ENCODE results near the gene DFFA. TPM values are rescaled to one million over a fixed set of nuclear protein-coding genes. Genes with fewer than 3 reads are reported as not detected.

Gene DFFA, protein sequence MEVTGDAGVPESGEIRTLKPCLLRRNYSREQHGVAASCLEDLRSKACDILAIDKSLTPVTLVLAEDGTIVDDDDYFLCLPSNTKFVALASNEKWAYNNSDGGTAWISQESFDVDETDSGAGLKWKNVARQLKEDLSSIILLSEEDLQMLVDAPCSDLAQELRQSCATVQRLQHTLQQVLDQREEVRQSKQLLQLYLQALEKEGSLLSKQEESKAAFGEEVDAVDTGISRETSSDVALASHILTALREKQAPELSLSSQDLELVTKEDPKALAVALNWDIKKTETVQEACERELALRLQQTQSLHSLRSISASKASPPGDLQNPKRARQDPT
- total RNA-seq (2014; rRNA removed; shearing (Covaris generic)) = 102 and 109 TPM in 2 replicates

DNA sequence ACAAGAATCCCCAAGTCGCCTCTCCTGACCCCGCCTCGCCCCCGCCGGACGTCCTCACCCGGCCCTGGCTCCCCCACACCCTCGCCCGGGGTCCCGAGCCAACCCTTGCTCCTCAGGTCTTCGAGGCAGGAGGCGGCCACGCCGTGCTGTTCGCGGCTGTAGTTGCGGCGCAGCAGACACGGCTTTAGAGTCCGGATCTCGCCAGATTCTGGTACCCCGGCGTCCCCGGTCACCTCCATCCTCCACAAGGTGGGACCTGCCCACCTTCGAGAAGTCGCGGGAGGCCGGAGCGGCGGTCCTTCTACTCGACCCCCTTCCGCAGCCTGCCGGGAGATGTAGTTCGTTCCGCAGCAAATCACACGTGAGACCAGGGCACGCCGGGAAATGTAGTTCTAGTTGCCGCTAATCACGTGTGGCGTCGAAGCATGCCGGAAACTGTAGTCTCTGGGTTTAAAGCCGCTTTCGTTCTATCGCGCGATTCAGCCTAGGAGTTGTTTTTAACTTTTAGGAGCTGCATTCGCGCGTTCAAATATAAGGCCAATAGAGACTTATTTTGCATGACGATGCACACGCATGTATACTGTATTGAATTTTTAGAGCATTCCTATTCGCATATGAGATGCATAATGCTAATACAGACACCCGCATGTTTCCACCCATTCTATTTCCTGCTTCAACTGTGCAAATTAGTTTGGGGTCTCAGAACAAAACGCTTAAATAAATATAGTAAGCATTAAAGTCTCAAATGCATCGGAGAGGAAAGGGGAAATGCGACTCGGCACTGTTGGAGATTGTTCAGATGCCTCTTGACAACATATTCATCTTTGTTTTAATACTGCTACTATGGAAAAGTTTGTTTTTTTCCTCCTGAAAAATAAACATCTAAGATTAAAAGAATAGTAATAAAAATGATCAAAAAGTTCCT is at the start of gene DFFA:
TSS of gene DFFA (minus strand) at position 310 of the 925 bp plus-strand sequence. CDS start at position 239, 71 bp downstream.
- DNase-seq = peak; percentile 97
- no peaks in the 10 kb centered on the region for H3K27me3 ChIP-seq (ENCODE audit: control insufficient read depth, insufficient read depth, low read length)
- H3K4me3 ChIP-seq (ENCODE audit: insufficient read depth, low read depth, low read length) = peak within 1 kb of the TSS; percentile 96
- peaks cover 19% of the 10 kb centered on the region for H3K36me3 ChIP-seq (replicated peaks; ENCODE audit: control insufficient read depth, insufficient read depth, low read length)

DNA sequence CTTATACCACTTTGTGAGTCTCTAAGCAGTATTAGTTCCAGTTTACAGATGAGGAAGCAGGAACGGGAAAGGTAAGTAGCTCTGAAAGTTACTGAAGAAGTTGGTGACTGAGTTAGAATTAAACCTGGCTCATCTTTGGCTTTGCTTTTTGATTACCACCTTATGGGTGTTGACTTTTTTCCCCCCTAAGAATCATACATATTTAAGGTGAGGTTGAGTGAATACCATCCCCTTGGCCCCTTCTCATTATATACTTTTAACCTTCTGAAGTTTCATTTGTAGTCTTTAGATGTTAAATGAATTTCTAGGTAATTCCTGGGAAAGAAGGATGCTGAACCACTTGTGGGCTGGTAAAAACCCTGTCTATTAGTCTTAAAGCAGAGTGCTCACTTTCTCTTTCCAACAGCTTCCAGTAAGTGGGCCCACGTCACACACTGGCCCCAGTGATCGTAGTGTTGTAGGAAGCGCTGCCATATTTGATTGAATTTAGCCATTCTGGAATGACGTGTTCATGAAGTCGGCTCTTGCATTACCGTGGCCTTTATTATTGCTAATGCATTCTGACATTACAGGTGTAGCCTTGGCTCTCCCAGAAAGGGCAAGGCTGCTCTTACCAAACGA is 49.3 kb upstream of the DFFA start:
- Histone ChIP-seq H3K36me3 (replicated peaks; ENCODE audit: control insufficient read depth, insufficient read depth, low read length) (no peaks in the 10 kb centered on the region), H3K27me3 (ENCODE audit: control insufficient read depth, insufficient read depth, low read length) (no peaks in the 10 kb centered on the region), H3K4me3 (ENCODE audit: insufficient read depth, low read depth, low read length) (no peak overlapping the region)
- DNase-seq = no peak

DNA sequence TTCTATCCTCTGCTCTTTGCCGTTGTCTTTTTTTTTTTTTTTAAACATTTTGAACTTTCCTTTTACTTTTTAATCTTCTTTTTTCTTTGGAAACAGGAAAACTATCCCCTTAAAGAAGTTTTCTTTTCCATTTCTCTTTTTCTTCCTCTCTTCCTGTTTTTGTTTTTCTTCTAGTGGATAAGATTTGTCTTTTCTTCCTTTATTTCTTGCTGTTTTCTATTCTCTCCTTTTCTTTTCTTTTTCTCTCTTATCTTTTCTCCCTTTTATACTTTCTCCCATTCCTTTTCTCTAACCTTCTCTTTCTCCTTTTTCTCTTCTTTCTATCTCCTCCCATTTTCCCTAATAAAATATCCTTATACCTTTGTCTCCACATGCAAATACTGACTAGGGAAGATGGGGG is 48.6 kb upstream of the DFFA start:
- H3K27me3 ChIP-seq (ENCODE audit: control insufficient read depth, insufficient read depth, low read length) = no peaks in the 10 kb centered on the region
- DNase-seq = no peak
- H3K4me3 ChIP-seq (ENCODE audit: insufficient read depth, low read depth, low read length) = no peak overlapping the region
- H3K36me3 ChIP-seq (replicated peaks; ENCODE audit: control insufficient read depth, insufficient read depth, low read length) = no peaks in the 10 kb centered on the region

DNA sequence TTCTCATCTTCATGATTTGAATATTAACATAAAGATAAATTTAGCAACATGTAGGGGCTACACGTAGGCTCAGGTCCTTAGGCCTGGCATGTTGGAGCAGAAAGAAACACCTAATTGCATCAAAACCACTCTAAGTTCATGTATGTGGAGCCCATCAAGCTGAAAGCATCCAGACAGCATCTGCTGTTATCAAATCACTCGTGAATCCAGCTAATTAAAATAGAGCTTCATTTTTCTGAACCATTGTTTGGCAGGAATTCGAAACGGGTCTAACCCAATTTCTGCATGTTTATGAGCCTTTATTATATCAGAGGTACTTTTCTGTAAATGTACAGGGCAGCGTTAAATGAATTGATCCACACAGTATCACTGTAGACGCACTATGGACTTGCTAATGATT is 48.2 kb upstream of the DFFA start:
- Histone ChIP-seq H3K27me3 (ENCODE audit: control insufficient read depth, insufficient read depth, low read length) (no peaks in the 10 kb centered on the region), H3K36me3 (replicated peaks; ENCODE audit: control insufficient read depth, insufficient read depth, low read length) (no peaks in the 10 kb centered on the region; the same call in 1 of the 2 replicates), H3K4me3 (ENCODE audit: insufficient read depth, low read depth, low read length) (no peak overlapping the region)
- no peak for DNase-seq

DNA sequence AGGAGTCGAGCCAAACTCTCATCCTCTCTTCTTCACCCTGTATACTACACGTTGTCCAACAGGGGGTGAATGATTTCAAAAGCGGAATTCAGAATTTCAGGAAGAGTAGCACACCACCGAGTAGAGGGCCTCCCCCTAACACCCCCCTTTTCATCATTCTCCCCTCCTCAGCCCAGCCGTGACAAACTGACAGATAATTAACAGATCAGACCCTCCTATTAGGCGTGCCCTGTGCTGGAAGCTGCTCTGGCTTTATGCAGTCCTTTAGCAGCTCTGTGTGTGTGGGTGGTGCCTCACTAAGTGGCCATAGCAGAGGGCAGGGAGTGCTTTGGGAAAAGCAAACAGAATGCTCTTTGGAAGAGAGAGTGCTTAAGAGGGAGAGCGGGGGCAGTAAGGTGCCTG is 46.7 kb upstream of the DFFA start:
- no peak for DNase-seq
- Histone ChIP-seq H3K4me3 (ENCODE audit: insufficient read depth, low read depth, low read length) (no peak overlapping the region), H3K36me3 (replicated peaks; ENCODE audit: control insufficient read depth, insufficient read depth, low read length) (no peaks in the 10 kb centered on the region; the same call in 1 of the 2 replicates), H3K27me3 (ENCODE audit: control insufficient read depth, insufficient read depth, low read length) (no peaks in the 10 kb centered on the region)

DNA sequence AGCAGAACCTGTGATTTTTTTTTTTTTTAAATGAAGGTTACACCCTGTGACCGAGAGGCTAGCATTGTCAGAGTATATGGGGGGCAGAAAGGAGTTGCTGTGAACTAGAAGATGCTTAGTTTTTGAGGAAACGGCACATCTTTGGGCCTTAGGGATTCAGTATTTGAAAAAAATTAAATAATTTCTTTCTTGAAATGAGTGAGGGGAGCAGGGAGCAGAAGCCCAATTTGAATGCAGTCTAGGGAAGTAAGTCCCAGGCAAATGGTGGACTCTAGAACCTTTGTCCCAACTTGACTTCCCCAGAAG is 45.3 kb upstream of the DFFA start:
- no peaks in the 10 kb centered on the region for H3K27me3 ChIP-seq (ENCODE audit: control insufficient read depth, insufficient read depth, low read length)
- H3K36me3 ChIP-seq (replicated peaks; ENCODE audit: control insufficient read depth, insufficient read depth, low read length) = no peaks in the 10 kb centered on the region; the same call in 1 of the 2 replicates
- no peak overlapping the region for H3K4me3 ChIP-seq (ENCODE audit: insufficient read depth, low read depth, low read length)
- no peak for DNase-seq

DNA sequence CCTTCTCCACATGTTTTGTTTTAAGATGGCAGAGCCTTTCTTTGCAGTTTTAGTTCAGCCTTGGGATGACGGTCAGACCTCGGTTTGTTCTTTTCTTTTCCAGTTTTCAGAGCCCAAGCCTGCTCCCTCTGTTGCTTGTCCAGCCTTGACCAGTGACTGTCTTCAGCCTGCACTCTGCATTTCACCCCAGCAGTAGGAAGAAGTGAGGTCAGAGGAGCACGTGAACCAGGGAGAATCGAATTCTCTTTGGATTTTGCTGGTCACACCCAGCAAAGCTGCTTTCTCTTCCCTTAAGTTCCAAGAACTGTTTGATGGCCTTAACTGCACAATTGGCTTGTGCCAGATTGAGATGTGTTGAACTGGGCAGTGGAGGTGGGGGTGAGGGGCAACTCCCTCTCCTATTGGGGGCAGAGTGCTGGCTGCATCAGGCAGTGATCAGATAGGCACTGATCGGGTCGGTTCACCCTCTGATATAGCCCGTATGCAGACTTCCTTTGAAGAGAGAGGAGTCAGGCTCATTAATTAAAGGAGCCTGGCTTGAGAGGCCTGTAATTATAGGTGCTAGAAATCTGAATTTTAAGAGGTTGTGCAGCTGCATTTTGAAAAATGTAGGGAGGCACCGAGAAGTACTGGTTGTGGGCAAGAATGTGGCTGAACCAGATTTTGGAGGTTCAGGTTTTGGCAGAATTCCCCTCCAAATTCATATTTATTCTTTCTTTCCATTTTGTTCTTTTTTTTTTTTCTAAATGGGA is 44.8 kb upstream of the DFFA start:
- H3K4me3 ChIP-seq (ENCODE audit: insufficient read depth, low read depth, low read length) = no peak overlapping the region
- H3K27me3 ChIP-seq (ENCODE audit: control insufficient read depth, insufficient read depth, low read length) = no peaks in the 10 kb centered on the region
- no peak for DNase-seq
- no peaks in the 10 kb centered on the region; the same call in 1 of the 2 replicates for H3K36me3 ChIP-seq (replicated peaks; ENCODE audit: control insufficient read depth, insufficient read depth, low read length)

DNA sequence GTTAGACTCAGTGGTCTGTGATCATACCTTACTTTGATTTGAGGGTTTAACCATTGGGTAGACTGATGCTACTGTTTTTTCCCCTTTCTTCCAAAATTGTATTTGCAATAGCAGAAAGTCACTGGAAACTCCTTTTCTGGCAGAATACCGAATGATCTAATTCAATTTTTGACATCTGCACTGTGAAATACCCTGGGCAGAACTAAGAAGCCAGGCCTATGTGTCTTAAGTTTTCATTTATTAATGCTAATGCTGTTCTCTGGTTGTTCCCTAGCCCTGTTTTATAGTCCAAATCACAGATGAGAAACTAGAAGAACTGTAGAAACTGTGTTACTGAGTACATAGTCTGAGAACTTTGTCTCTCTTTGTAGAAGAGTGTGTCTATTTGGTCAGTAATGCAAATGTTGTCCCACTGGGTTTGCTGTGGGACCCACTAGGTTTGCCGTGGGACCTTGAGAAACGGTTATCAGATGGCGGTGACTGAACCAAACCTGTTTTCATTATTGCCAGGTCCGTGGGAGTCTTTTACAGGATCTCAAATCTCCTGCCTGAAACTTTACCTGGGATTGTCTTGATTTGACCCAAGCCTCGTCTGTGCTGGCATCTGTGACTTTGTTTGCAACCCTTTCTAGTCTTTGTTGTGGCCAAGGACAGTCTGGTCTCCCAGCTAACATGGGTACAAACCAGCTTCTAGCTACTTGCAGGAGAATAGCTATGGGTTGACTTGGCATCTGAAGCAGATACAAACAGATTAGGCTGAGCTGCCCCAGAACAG is 43.8 kb upstream of the DFFA start:
- H3K4me3 ChIP-seq (ENCODE audit: insufficient read depth, low read depth, low read length) = no peak overlapping the region
- no peak for DNase-seq
- H3K27me3 ChIP-seq (ENCODE audit: control insufficient read depth, insufficient read depth, low read length) = no peaks in the 10 kb centered on the region
- no peaks in the 10 kb centered on the region; the same call in 1 of the 2 replicates for H3K36me3 ChIP-seq (replicated peaks; ENCODE audit: control insufficient read depth, insufficient read depth, low read length)

DNA sequence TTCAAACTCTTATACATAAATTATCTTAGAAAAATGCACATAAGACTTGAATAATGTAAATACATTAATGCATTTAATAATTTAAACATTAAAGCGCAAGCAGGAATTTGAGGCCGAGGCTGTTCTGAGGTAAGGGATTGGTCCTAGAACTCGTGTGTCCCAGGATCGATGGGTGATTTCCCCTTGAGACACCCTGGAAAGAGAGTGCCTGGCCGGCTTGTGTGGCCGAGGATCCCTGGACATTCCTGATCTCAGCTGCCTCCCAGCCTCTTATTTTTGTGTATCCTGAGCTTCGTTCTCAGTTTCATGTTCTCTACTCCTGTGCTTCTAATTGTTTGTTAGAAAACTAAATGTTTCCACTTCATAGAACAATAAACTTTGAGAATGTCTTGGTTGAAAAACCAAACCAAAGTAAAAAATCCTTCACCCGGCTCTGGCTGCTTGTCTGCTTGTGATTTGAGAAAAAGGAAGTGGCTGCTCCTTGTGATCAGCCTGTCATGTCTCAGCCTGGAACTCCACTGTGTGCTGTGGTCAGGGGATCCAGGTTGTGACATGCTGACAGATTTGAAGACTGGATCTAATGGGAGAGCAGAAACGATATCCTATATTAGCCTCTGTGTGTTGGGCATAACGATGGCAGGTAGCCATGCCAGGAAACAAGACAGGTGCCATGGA is 43.1 kb upstream of the DFFA start:
- Histone ChIP-seq H3K4me3 (ENCODE audit: insufficient read depth, low read depth, low read length) (no peak overlapping the region), H3K36me3 (replicated peaks; ENCODE audit: control insufficient read depth, insufficient read depth, low read length) (no peaks in the 10 kb centered on the region; the same call in 1 of the 2 replicates), H3K27me3 (ENCODE audit: control insufficient read depth, insufficient read depth, low read length) (no peaks in the 10 kb centered on the region)
- DNase-seq = no peak

DNA sequence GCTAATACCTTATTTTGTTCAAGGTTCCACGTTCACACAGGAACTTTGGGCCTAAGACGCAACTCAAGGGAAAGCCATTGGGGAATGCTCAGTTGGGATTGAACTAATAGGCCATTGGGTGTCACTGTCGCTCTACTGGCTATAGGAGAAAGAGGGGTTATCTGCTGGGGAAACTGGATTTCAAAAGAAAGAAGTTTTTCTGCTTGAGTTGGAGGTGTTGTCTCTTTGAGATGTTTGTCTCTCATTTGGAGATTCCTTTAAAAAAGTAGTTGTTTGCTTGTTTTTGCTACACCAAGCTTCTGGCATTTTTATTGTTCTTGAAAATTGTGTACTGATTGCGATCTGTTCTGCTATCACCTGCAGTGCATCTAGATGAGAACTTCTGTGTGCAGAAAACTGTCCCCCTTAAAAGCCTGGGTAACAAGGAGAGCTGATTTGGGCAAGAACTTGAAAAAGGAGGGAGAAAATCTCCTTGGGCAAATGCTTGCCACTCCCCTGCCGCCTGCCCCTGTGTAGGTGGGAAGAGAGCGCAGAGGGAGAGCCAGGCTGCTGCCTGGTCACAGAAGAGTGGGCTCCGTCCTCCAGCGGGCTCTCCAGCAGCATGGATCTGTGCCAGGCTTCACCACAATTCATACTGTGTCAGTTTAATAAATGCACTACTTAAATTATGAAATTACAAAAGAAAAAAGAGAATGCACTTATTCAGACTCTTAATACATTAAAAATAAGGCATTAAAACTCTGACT is 42.3 kb upstream of the DFFA start:
- H3K36me3 ChIP-seq (replicated peaks; ENCODE audit: control insufficient read depth, insufficient read depth, low read length) = no peaks in the 10 kb centered on the region; the same call in 1 of the 2 replicates
- no peaks in the 10 kb centered on the region for H3K27me3 ChIP-seq (ENCODE audit: control insufficient read depth, insufficient read depth, low read length)
- no peak overlapping the region for H3K4me3 ChIP-seq (ENCODE audit: insufficient read depth, low read depth, low read length)
- DNase-seq = peak; percentile 65

DNA sequence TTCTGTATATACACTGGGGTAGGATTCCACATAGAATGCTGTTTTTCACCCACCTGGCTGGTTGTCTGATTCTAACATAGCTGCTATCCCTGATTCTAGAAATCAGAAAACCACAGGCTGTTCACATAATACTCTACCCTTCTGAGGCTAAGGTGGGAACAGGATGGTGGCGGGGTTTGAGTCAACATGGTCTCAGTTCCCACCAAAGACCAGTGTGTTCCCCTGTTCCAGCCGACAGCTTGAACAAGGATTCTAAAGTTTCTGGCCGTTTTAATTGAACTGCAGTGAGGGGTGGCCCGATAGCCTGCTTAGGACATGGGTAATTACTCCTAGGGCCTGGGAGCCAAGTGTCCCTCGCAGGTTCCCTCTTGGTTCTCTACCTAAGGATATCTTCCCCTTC is 40.9 kb upstream of the DFFA start:
- H3K36me3 ChIP-seq (replicated peaks; ENCODE audit: control insufficient read depth, insufficient read depth, low read length) = no peaks in the 10 kb centered on the region; the same call in 1 of the 2 replicates

DNA sequence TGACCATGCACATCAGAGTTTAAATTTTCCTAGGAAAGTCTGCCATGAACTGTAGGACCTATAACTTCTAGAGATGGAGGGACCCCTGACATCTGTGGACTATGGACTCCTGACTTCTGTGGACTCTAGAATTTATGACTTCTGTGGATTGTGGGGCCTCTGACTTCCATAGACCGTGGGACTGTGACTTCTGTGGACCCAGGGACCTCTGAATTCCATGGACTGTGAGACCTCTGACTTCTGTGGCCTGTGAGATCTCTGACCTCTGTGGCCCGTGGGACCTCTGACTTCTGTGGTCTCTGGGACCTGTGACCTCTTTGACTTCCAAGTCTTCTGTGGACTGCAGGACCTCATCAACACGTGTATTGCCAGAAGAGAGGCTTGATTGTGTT is 39.2 kb upstream of the DFFA start:
- Histone ChIP-seq H3K4me3 (ENCODE audit: insufficient read depth, low read depth, low read length) (no peak overlapping the region), H3K27me3 (ENCODE audit: control insufficient read depth, insufficient read depth, low read length) (no peaks in the 10 kb centered on the region), H3K36me3 (replicated peaks; ENCODE audit: control insufficient read depth, insufficient read depth, low read length) (no peaks in the 10 kb centered on the region; the same call in 1 of the 2 replicates)
- no peak for DNase-seq

More for the DNA sequence above, 40.9 kb upstream of the DFFA start:
- H3K4me3 ChIP-seq (ENCODE audit: insufficient read depth, low read depth, low read length) = no peak overlapping the region
- no peak for DNase-seq
- H3K27me3 ChIP-seq (ENCODE audit: control insufficient read depth, insufficient read depth, low read length) = no peaks in the 10 kb centered on the region
